ENCODE results near the gene DGKI. TPM values are rescaled to one million over a fixed set of nuclear protein-coding genes. Genes with fewer than 3 reads are reported as not detected.
"Not testable (repeated sequence)": the region's sequence is repeated elsewhere in the genome, so short reads cannot be mapped to it uniquely, and the experiment has no call there.

Gene DGKI
- total RNA-seq, 4 donors from 2014 or later = 0.66 to 2.9 (median 1.7) TPM

- H3K4me1 ChIP-seq = peaks cover 3 to 17% (median 12%) of the 10 kb centered on the region in 4 donors
- H3K36me3 ChIP-seq = no peaks in the 10 kb centered on the region
- no peaks in the 10 kb centered on the region for H3K9me3 ChIP-seq
- TF ChIP-seq POLR2A (IDR thresholded peaks at IDR 0.05; ENCODE audit: low read depth) = no peak
- TF ChIP-seq EP300 (IDR thresholded peaks at IDR 0.05) = no peak
- no peak for TF ChIP-seq POLR2AphosphoS5 (IDR thresholded peaks at IDR 0.05)
- no peak for TF ChIP-seq CTCF (IDR thresholded peaks at IDR 0.05)
- DNase-seq (ENCODE audit: extremely low spot score) = no peak
- no peak overlapping the region for H3K27ac ChIP-seq (replicated peaks in 1 of 4)
- H3K4me3 ChIP-seq = no peak overlapping the region
- no peaks in the 10 kb centered on the region for H3K27me3 ChIP-seq
- WGBS = 98% methylated on average over 2 of the region's 2 CpGs
- intact Hi-C loops (cut with DNase I) = no loop called here
Measured at GRCh38 chr7:137458399-137458798, 388.4 kb downstream of the DGKI start.

GRCh38 chr7:137454767-137455166 is 392.0 kb downstream of the DGKI start:
- H3K36me3 ChIP-seq = no peaks in the 10 kb centered on the region
- H3K27ac ChIP-seq (replicated peaks in 1 of 4) = peak overlapping the region; percentile 32 to 59 (median 54)
- DNase-seq (ENCODE audit: extremely low spot score) = no peak
- intact Hi-C loops (cut with DNase I) = loop anchor here (5.0 kb wide), 2 partner anchors 287 to 1047 kb away; no protein-coding TSS in a partner anchor
- H3K4me1 ChIP-seq = peaks cover 3 to 19% (median 12%) of the 10 kb centered on the region in 4 donors
- H3K4me3 ChIP-seq = peak overlapping the region in 1 of 4 donors; percentile 2
- 38% methylated on average over 6 of the region's 6 CpGs for WGBS
- TF ChIP-seq EP300 (IDR thresholded peaks at IDR 0.05) = no peak
- peak in 1 of 2 donors; percentile 46 for TF ChIP-seq POLR2AphosphoS5 (IDR thresholded peaks at IDR 0.05)
- no peak for TF ChIP-seq CTCF (IDR thresholded peaks at IDR 0.05)
- no peak for TF ChIP-seq POLR2A (IDR thresholded peaks at IDR 0.05; ENCODE audit: low read depth)
- H3K27me3 ChIP-seq = no peaks in the 10 kb centered on the region
- no peaks in the 10 kb centered on the region for H3K9me3 ChIP-seq

GRCh38 chr7:137454246-137454724 is 392.5 kb downstream of the DGKI start:
- intact Hi-C loops (cut with DNase I) = loop anchor here (5.0 kb wide), 2 partner anchors 287 to 1047 kb away; no protein-coding TSS in a partner anchor
- Histone ChIP-seq H3K4me1 (peaks cover 3 to 19% (median 12%) of the 10 kb centered on the region in 4 donors), H3K36me3 (no peaks in the 10 kb centered on the region), H3K9me3 (no peaks in the 10 kb centered on the region), H3K4me3 (peak overlapping the region in 1 of 4 donors; percentile 2), H3K27me3 (no peaks in the 10 kb centered on the region), H3K27ac (replicated peaks in 1 of 4) (peak overlapping the region in 3 of 4 donors; percentile 50 to 59 (median 57))
- TF ChIP-seq CTCF (IDR thresholded peaks at IDR 0.05) = peak; percentile 68 to 74 (median 70)
- no peak for TF ChIP-seq EP300 (IDR thresholded peaks at IDR 0.05)
- no peak for DNase-seq (ENCODE audit: extremely low spot score)
- WGBS = 2% methylated on average over 5 of the region's 5 CpGs

GRCh38 chr7:137453356-137453755 is 393.4 kb downstream of the DGKI start:
- H3K9me3 ChIP-seq = no peaks in the 10 kb centered on the region
- H3K36me3 ChIP-seq = no peaks in the 10 kb centered on the region
- TF ChIP-seq CTCF (IDR thresholded peaks at IDR 0.05) = no peak
- TF ChIP-seq POLR2AphosphoS5 (IDR thresholded peaks at IDR 0.05) = no peak
- TF ChIP-seq POLR2A (IDR thresholded peaks at IDR 0.05; ENCODE audit: low read depth) = no peak
- no peak for TF ChIP-seq EP300 (IDR thresholded peaks at IDR 0.05)
- intact Hi-C loops (cut with DNase I) = loop anchor here (5.0 kb wide), 2 partner anchors 286 to 1046 kb away; no protein-coding TSS in a partner anchor
- no peak overlapping the region for H3K4me3 ChIP-seq
- DNase-seq (ENCODE audit: extremely low spot score) = no peak
- H3K27ac ChIP-seq (replicated peaks in 1 of 4) = no peak overlapping the region
- no peaks in the 10 kb centered on the region for H3K27me3 ChIP-seq
- H3K4me1 ChIP-seq = peaks cover 3 to 19% (median 12%) of the 10 kb centered on the region in 4 donors
- 63% methylated on average over 2 of the region's 2 CpGs for WGBS

DNA sequence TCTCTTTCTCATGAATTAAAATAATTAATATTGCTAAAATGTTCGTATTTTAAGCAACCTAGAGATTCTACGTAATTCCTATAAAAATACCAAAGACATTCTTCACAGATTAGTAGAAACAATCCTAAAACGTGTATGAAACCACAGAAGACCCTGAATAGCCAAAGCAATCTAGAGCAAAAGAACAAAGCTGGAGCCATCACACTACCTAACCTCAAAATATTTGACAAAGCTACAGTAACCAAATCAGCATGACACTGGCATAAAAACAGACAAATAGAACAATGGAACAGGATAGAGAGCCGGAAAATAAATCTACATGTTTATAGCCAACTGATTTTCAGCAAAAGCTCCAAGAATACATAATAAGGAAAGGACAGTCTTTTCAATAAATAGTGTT is 397.8 kb downstream of the DGKI start:
- TF ChIP-seq CTCF (IDR thresholded peaks at IDR 0.05) = no peak
- no peak for TF ChIP-seq EP300 (IDR thresholded peaks at IDR 0.05)
- no peak for TF ChIP-seq POLR2AphosphoS5 (IDR thresholded peaks at IDR 0.05)
- no peak for TF ChIP-seq POLR2A (IDR thresholded peaks at IDR 0.05; ENCODE audit: low read depth)
- Histone ChIP-seq H3K4me1 (peaks cover 0 to 8% (median 2%) of the 10 kb centered on the region in 4 donors), H3K27ac (replicated peaks in 1 of 4) (no peak overlapping the region), H3K9me3 (no peaks in the 10 kb centered on the region), H3K4me3 (no peak overlapping the region), H3K27me3 (no peaks in the 10 kb centered on the region), H3K36me3 (no peaks in the 10 kb centered on the region)
- intact Hi-C loops (cut with DNase I) = no loop called here
- no peak for DNase-seq (ENCODE audit: extremely low spot score)
- 95% methylated on average over 4 of the region's 4 CpGs for WGBS

- DNase-seq (ENCODE audit: extremely low spot score); H3K27ac ChIP-seq (replicated peaks in 1 of 4); H3K27me3 ChIP-seq; H3K4me1 ChIP-seq; H3K4me3 ChIP-seq; intact Hi-C loops (cut with DNase I); H3K9me3 ChIP-seq; H3K36me3 ChIP-seq: not testable (repeated sequence)
- WGBS = 94% methylated on average over 1 of the region's 1 CpG
Measured at GRCh38 chr7:137448572-137448971, 398.2 kb downstream of the DGKI start.
